ENCODE results near the gene TTLL3.

Gene TTLL3

DNA sequence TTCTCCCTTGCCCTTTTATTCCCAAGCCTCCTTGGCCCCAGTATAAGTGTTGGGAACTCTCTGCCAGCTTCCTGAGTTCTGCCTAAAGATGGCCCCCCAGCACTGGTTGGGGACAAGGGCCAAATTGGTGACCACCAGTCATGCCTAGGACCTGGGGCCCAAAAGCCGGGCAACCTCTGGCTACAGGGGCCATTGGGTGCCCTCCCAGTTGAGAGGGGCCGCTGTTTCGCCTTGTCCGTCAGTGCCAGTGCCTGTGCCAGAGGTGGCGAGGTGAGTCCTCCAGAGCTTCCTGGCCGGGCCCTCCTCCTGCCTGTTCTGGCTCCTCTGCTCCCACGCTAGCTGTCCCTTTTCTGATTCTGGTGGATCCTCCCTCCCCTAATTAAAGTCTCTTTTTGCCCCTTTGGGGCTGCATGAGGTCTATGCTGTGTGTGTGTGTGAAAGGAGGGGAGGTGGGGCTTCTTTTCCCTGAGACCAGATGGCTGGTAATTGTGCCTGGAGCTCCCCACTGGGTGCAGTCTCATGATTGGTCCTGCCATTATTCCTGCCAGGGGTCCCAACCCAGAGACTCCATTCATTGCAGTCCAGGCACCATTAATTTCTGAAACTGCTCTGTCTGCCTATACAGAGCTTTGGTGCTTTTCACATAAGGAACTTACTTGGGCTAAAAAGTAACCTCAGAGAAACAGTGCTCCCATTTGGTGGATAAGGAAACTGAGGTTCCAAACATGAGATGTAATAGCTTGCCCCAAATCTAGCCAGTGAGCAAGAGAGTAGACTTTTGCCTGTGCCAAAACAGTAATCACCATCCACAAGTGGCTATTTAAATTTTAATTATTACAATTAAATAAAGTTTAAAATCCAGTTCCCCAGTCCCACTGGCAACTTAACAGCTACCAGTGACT, 3.1 kb upstream of the TTLL3 start:
- no peak for DNase-seq (ENCODE audit: low read depth)

DNA sequence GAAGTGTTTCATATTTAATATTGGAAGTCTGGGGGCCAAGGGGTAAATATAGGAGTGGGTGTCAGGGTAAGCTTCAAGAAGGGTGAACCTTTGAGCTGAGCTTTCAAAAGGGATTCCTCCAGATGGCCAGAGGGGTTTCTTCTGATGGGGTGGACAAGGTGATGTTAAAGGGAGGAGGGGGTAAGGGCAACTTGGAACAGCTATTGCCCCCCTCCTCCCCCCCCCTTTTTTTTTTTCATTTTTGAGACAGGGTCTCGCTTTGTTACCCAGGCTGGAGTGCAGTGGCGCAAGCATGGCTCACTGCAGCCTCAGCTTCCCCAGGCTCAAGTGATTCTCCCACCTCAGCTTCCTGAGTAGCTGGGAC, 2.1 kb upstream of the TTLL3 start:
- no peak for DNase-seq (ENCODE audit: low read depth)

DNA sequence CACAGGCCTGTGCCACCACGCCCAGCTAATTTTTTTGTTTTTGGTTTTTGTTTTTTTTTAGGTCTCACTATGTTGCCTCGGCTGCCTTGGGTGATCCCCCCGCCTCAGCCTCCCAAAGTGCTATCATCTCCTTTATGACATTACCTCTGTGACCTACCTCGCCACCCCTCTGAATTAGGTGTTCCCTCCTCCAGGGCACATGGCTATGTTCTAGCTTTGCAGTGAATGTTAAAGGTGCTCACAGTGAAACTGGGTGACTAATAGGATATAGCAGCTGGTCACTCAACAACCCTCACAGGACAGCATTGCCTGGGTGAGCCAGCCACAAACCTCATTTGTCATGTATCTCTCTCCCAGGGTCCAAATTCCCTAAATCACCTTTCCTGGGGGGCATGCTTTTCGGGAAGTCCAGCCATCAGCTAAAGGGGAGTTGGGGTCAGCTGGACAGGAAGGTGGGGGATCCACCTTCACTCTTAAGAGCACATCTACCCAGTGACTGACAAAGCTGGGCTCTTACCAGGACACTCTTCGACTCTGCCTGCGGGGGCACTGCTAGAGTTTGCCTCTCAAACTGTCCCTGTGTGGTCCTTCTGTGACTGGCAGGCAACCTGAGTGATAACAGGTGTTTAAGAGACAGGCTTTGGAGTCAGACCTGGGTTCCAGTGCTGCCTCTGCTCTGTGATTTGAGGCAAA, 1.6 kb upstream of the TTLL3 start:
- DNase-seq (ENCODE audit: low read depth) = no peak

DNA sequence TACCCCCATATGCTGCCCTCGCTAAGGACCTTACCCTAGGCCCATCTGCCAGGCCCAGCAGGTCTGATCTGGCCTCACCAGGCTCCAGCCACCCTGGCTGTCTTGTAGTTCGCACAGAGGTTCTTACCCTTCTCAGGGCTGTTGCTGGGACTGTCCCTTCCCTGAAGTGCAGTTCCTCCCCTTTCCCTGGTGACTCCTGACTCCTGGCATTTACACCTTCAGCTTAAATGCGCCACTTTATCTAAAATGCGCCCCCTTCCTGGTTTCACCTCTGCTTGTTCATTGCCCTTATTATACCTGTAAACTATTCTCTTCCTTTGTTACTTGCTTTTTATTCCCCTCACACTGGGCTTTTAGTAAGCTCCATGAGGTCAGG, 835 bp upstream of the TTLL3 start:
- DNase-seq (ENCODE audit: low read depth) = no peak

DNA sequence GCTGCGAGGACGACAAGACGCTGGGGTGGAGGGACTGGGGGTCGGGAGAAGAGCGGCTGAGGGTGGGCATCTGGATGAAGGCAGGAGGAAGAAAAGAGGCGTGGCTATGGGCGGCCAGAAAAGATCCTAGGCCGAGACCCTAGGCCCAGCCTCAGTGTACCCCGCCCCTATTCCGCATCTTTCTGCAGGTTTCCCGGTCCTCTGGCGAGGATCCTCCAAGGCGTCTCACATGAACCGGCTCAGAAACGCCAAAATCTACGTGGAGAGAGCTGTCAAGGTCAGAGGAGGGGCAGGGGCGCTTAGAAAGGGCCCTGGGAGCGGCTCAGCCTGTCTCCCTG, 340 bp downstream of the TTLL3 start:
- DNase-seq (ENCODE audit: low read depth) = no peak

DNA sequence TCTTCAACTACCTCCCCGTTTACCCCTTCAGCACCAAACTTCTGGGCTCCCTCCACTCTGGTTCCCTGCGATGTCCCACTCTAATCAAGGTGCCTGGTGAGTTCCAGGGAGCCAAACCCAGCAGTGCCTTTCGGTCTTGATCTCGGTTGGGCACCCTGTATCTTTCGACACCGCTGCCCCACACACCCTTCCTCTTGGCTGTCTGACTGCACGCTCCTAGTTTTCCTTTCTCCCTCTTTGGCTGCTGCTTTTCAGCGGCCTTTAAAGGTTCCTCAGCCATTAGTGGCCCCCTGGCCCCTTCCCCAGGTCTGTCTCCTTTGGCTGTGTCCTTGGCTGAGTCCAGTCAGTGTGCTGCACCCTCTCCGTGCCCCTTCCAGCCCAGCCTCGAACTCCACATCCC, 784 bp downstream of the TTLL3 start:
- no peak for DNase-seq (ENCODE audit: low read depth)

DNA sequence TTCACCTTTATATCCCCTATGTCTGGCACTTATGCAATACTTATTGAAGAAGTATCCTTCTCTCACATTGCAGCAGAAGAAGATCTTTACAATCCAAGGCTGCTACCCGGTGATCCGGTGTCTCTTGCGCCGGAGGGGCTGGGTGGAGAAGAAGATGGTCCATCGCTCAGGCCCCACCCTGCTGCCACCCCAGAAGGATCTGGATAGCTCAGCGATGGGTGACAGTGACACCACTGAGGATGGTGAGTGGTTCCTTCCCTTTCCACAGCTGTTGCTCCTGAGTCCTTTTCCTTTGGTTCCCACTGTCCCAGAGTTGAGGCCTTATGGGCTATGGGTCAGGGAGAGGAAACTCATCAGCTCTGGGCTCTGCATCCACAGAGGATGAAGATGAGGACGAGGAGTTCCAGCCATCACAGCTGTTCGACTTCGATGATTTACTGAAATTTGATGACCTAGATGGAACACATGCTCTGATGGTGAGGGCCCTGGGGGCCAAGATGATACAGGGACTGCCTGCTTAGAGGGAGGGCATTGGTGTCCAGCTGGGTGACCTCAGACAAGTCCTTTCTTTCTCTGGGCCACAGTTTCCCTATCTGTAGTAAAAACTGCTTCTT, 2.9 kb downstream of the TTLL3 start:
- no peak for DNase-seq (ENCODE audit: low read depth)

DNA sequence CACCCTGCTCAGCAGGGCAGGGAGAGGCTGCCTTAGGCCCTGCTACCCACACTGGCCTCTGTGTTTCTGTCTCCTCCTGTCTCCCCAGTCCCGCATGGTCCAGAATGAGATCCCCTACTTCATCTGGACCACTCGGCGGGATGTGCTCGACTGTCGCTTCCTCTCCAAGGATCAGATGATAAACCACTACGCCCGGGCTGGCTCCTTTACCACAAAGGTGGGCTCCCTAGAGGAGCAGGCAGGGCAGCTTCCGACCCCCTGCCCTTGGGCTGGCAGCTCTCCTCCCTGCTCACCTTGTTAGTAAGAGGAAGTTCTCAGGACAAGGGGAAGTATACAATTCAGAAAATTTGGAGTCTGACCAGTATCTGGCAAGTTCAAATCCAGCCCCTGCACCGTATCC, 5.9 kb downstream of the TTLL3 start:
- DNase-seq (ENCODE audit: low read depth) = no peak

DNA sequence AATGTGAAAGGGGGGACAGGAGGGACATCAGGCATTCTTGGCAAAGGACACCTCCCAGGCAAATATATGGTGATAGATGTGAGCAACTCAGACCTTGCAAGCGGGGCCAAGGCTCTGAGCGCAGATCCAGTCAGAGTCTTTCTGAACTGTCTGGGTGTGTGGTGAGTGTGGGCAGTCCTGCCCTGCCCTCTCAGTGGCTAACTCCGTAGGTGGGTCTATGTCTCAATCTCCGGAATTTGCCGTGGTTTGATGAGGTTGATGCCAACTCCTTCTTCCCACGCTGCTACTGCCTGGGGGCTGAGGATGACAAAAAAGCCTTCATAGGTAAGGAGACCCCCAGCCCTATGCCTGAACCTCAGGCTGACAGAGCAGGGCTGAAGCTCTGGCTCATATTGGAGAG, 7.4 kb downstream of the TTLL3 start:
- DNase-seq (ENCODE audit: low read depth) = no peak

DNA sequence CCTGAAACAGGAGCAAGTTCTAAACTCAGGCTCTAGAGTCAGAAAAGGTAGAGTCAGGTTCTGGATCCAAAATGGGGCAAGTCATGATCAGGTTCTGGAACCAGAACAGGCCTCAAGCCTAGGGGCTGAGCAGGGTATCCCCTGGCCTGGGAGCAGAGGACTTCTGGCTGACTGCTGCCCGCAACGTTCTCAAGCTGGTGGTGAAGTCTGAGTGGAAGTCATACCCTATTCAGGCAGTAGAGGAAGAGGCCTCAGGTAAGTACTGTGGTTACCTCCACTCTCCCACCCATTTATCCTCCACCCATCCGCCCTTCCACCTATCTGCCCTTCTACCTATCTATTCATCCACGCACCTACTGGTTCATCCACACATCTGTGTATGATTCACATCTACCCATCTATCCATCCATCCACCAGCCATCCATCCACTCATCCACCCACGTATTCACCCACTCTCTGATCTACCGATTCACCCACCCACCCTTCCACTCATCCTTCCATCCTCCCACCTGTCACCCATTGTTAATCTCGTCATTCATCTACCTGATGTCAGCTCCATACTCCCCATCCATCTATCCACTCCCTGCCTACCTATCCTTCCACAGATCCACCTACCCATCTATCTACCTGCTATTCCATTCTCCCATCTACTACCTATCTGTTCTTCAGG, 8.7 kb downstream of the TTLL3 start:
- no peak for DNase-seq (ENCODE audit: low read depth)

DNA sequence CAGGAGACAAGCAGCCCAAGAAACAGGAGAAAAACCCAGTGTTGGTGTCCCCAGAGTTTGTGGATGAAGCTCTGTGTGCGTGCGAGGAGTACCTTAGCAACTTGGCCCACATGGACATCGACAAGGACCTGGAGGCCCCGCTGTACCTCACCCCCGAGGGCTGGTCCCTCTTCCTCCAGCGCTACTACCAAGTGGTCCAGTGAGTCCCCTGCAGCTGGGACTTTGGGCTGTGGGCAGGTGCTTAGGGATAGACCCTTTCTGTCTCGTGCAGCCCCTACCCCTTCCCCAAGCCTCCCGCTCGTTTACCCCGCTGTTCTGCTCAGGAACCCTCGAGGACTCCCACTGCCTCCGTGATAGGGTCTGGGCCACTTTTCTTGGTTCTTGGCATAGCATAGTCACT, 10.5 kb downstream of the TTLL3 start:
- DNase-seq (ENCODE audit: low read depth) = no peak

DNA sequence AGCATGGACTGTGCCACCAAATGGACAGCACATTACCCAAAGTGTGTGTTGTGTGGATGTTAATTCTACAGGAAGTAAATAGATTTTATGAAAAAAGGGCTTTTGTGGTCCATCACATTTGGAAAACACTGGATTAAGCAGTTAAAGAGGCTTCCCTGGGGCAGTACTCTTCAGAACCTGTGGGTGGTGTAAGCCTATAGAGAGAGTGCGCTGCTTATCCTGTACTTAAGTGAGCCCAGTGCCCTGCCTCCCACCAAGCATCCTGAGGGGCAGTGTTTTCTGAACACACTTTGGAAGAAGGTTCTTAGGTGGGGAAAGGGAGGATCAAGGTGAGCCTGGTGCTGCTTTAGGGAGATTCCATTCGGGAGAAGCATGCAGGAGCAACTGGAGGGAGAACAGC, 10.9 kb downstream of the TTLL3 start:
- no peak for DNase-seq (ENCODE audit: low read depth)

DNA sequence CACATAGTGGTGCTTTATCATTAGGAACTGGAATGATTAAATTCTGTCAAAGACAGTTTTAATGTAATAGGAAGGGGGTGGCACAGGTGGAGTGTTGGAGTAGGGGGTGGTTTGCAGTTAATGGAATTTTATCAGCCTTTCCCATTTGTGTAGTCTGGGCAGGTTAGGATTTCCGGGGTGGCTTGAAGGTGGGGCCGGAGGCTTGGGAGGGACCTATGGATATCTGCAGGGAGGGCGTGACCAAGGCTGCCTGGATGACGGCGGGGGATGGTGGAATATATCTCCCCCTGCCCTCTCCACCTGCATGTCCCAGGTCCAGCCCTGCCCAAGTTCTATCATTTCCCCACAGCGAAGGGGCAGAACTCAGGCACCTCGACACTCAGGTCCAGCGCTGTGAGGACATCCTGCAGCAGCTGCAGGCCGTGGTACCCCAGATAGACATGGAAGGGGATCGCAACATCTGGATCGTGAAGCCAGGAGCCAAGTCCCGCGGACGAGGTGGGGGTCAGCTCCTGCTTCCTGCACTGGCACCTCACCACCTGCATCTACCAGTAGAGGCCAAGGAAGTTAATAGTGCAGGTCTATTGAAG, 15.5 kb downstream of the TTLL3 start:
- no peak for DNase-seq (ENCODE audit: low read depth)

DNA sequence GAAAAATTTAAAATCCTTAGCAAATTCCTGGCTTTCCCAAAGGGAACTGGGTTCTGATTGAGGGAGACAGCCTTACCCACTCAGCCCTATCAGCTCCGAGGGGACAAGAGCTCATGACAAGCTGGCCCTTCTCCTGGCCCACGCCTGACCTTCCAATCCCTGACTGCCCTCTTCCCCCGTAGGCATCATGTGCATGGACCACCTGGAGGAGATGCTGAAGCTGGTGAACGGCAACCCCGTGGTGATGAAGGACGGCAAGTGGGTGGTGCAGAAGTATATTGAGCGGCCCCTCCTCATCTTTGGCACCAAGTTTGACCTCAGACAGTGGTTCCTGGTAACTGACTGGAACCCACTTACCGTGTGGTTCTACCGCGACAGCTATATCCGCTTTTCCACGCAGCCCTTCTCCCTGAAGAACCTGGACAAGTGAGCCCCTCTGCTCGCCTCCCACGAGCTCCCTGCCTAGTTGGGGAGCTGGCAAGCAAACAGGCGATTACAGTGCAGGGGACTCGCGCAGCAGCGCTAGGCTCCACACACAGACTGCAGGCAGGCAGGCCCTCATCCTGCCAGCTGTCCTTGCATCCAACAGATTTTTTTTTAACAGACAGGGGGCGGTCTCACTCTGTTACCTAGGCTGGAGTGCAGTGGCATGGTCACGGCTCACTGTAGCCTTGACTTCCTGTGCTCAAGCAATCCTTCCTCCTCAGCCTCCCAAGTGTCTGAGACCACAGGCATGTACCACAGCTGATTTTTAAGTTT, 16.9 kb downstream of the TTLL3 start:
- DNase-seq (ENCODE audit: low read depth) = no peak

DNA sequence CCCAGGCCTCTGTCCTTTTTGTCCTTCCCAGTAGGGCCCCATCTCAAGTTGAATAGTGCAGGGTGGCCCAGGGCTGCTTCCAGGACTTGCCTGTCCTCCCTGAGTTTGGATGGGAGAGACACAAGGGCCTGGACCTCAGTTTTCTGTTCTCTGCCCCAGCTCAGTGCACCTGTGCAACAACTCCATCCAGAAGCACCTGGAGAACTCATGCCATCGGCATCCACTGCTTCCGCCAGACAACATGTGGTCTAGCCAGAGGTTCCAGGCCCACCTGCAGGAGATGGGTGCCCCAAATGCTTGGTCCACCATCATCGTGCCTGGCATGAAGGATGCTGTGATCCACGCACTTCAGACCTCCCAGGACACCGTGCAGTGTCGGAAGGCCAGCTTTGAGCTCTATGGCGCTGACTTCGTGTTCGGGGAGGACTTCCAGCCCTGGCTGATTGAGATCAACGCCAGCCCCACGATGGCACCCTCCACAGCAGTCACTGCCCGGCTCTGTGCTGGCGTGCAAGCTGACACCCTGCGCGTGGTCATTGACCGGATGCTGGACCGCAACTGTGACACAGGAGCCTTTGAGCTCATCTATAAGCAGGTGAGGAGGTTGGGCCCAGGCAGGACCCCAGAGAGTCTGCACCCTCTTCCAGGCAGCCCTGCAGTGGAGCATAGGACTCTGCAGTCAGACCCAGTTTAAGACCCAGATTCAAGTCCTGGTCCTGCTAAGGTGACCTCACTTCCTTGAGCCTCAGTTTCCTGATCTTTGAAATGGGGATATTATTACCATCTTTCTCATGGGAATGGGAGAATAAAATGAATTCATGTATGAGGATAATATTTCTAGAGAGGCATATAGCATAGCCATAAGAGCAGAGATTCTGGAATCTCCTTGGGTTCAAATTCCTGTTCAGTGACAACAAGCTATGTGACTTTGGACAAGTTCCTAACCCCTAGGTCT, 19.0 kb downstream of the TTLL3 start:
- no peak for DNase-seq (ENCODE audit: low read depth)

DNA sequence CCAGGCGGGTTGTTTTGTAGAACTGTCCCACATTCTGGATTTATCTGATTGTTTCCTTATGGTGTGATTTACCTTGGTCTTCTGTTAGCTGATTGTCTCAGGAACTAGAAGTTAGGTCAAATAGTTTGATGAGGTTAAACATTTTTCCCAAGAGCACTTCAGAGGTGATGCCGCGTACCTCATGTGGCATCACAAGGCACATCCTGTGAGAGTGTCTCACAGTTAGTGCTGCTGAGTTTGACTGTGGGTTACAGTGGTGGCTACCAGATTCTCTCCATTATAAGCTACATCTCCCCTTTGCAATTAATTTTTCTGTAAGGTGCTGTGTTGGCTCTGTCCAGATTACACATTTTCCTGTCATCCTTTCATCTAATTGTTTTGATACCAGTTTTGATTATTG, 21.2 kb downstream of the TTLL3 start:
- DNase-seq (ENCODE audit: low read depth) = no peak

DNA sequence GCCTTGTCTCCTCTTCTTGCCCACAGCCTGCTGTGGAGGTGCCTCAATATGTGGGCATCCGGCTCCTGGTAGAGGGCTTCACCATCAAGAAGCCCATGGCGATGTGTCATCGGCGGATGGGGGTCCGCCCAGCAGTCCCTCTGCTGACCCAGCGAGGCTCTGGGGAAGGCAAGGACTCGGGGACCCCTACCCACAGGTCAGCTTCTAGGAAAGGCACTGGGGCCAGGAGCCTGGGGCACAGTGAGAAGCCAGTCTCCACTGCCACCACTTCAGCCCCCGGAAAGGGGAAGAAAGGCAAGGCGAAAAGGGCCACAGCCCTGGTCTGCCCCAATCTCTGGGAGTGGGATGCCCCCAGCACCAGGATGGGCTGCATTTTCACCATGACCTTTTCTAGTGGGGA, 23.0 kb downstream of the TTLL3 start:
- no peak for DNase-seq (ENCODE audit: low read depth)

DNA sequence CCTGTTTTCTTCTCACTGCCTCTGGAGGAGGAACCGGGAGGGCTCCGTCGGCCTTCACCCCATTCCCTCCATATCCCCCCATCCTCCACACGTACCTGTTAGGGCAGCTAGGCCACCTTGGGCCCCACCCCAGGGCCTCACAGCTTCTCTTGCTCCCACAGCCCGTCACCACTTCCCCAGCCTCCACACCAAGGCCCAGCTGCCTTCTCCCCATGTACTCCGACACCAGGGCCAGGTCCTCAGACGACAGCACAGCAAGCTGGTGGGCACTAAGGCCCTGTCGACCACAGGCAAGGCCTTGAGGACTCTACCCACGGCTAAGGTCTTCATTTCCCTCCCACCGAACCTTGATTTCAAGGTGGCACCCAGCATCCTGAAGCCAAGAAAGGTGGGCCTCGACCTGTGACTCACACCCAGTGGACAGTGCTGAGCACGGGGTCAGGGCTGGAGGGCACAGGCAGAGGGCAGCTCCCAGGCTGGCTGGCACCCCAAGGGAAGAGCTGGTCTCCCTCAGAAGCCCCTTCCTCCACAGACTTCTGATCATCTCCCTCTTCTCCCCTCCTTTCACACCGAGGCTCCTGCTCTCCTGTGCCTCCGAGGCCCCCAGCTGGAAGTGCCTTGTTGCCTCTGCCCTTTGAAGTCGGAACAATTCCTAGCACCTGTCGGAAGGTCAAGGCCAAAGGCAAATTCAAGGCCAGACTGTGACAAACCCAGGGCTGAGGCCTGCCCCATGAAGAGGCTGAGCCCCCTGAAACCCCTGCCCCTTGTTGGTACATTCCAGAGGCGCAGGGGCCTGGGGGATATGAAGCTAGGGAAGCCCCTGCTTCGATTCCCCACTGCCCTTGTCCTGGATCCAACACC, 24.7 kb downstream of the TTLL3 start:
- no peak for DNase-seq (ENCODE audit: low read depth)

DNA sequence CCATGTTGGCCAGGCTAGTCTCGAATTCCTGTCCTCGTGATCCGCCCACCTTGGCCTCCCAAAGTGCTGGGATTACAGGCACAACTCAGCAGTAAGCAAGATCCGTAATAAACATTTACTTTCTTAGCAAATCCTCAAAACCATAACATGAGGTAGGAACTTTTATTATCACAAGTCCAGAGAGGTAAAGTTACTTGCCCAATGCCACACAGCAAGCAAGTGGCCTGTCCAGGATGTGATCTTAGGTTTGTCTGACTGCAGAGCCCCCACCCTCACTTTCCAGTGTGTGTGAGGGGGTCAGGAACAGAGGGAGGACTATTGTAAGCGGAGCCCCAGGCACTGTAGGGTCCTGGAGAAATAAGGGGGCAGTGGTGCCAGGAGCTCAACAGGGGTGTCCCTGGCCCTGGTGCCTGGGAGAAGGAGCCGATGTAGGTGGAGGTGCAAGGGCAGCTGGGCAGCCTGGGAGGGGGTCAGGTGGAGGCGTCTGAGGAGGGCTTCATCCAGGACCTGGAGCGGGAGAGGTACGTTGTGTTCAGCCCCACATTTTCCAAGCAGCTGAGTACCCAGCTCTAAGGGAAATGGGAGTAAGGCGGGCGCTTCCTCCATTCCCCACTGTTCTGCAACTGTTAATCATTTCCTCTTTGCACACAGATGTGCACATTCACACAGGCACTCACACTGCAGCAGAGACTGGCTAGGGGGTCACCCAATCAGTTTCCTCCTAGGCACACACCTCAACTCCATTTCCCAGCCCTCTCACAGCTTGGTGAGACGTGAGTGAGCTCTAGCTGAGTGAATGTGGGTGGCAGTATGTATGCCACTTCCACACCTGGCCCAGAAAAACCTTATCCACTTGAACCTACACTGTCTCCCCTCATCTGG, 27.9 kb downstream of the TTLL3 start:
- no peak for DNase-seq (ENCODE audit: low read depth)
